GM23248 (cell line): ENCODE data around the gene FXYD5. TPM values are rescaled to one million over a fixed set of nuclear protein-coding genes. Genes with fewer than 3 reads are reported as not detected.
A peak's percentile ranks its signal among the peaks of the same experiment; 100 is the strongest.

Source experiments
- DNase-seq: peaks from one replicate; pipeline ENCODE4 v3.0.0-alpha.2; 2015
- H2AFZ ChIP-seq: fragments of 200-600 bp; sonication (generic); 2 replicates; pipeline ENCODE4 v1.6.1; 2016; ENCODE audit warnings: antibody characterized with exemption
- H3F3A ChIP-seq: fragments of 200-600 bp; sonication (generic); 2 replicates; pipeline ENCODE4 v1.6.1; 2016; ENCODE audit warnings: mild to moderate bottlenecking, antibody characterized with exemption, mixed run types; ENCODE audit not compliant: insufficient read depth
- H3K27ac ChIP-seq: fragments of 200-600 bp; sonication (generic); 2 replicates; pipeline ENCODE4 v1.5.1; 2016; ENCODE audit warnings: mild to moderate bottlenecking
- H3K27me3 ChIP-seq: fragments of 200-600 bp; sonication (generic); replicated peaks from 2 replicates; pipeline ENCODE4 v1.6.1; 2016; ENCODE audit warnings: mild to moderate bottlenecking; ENCODE audit not compliant: insufficient read depth
- H3K36me3 ChIP-seq: fragments of 200-600 bp; sonication (generic); 2 replicates; pipeline ENCODE4 v1.6.1; 2016; ENCODE audit warnings: low read depth, mild to moderate bottlenecking
- H3K4me1 ChIP-seq: fragments of 200-600 bp; sonication (generic); 2 replicates; pipeline ENCODE4 v1.6.1; 2016; ENCODE audit warnings: mild to moderate bottlenecking; ENCODE audit not compliant: insufficient read depth
- H3K4me2 ChIP-seq: fragments of 200-600 bp; sonication (generic); one replicate; pipeline ENCODE4 v1.6.1; 2016; ENCODE audit warnings: mild to moderate bottlenecking; ENCODE audit not compliant: unreplicated experiment
- H3K4me3 ChIP-seq: fragments of 200-600 bp; sonication (generic); 2 replicates; pipeline ENCODE4 v1.5.1; 2016; ENCODE audit warnings: mild to moderate bottlenecking
- H3K79me2 ChIP-seq: fragments of 200-600 bp; sonication (generic); 2 replicates; pipeline ENCODE4 v1.6.1; 2016; ENCODE audit warnings: mild to moderate bottlenecking; ENCODE audit not compliant: insufficient read depth
- H3K9ac ChIP-seq: fragments of 200-600 bp; sonication (generic); 2 replicates; pipeline ENCODE4 v1.6.1; 2016; ENCODE audit warnings: mild to moderate bottlenecking
- H3K9me2 ChIP-seq: fragments of 200-600 bp; sonication (generic); 2 replicates; pipeline ENCODE4 v1.6.1; 2016; ENCODE audit warnings: mixed run types, mild to moderate bottlenecking, moderate library complexity; ENCODE audit not compliant: insufficient read depth
- H3K9me3 ChIP-seq: fragments of 200-600 bp; sonication (generic); one replicate; pipeline ENCODE4 v1.6.1; 2017; ENCODE audit warnings: low read depth
- H4K20me1 ChIP-seq: fragments of 200-600 bp; sonication (generic); 2 replicates; pipeline ENCODE4 v1.6.0; 2016; ENCODE audit not compliant: insufficient read depth
- EZH2 ChIP-seq: fragments of 200-600 bp; sonication (generic); IDR thresholded peaks from 2 replicates; pipeline ENCODE4 v1.6.1; 2018; ENCODE audit warnings: antibody characterized with exemption, mild to moderate bottlenecking; ENCODE audit not compliant: insufficient read depth, poor library complexity, severe bottlenecking
- EZH2phosphoT487 ChIP-seq: fragments of 200-600 bp; sonication (generic); IDR thresholded peaks from 2 replicates; pipeline ENCODE4 v1.6.1; 2018; ENCODE audit warnings: antibody characterized with exemption, moderate library complexity, mild to moderate bottlenecking, low read depth; ENCODE audit not compliant: insufficient read depth
- whole genome bisulfite sequencing, 2 experiments: methylation state at CpG; one replicate each; pipeline ENCODE4 v1.1.6; 2015 to 2017; ENCODE audit warnings: low lambda C conversion rate in 2 of 2, low coverage in 1 of 2; ENCODE audit errors: missing lambda C conversion rate in 2 of 2; 5-methylcytosine and 5-hydroxymethylcytosine counted together
- in situ Hi-C: fragments of 300-500 bp; cut with MboI; formaldehyde crosslinking; loops from 2 replicates; pipeline ENCODE4 v1.15.0; 2020
- polyA plus RNA-seq: library from polyadenylated mRNA; unstranded; fragments of >200 nt; fragmentation: Nextera tagmentation; extraction: Ambion mirVana; gene quantifications from 2 replicates; pipeline ENCODE4 v1.2.1, GENCODE V29; 2016
- total RNA-seq: library from RNA; depleted of rRNA; stranded (reverse); fragments of >200 nt; shearing (Covaris generic); gene quantifications from 2 replicates; pipeline ENCODE4 v1.2.3, GENCODE V29; 2014

FXYD5 gene
- total and polyA plus RNA-seq, 2 experiments from 2014 or later, result 233 to 496 TPM

DNA sequence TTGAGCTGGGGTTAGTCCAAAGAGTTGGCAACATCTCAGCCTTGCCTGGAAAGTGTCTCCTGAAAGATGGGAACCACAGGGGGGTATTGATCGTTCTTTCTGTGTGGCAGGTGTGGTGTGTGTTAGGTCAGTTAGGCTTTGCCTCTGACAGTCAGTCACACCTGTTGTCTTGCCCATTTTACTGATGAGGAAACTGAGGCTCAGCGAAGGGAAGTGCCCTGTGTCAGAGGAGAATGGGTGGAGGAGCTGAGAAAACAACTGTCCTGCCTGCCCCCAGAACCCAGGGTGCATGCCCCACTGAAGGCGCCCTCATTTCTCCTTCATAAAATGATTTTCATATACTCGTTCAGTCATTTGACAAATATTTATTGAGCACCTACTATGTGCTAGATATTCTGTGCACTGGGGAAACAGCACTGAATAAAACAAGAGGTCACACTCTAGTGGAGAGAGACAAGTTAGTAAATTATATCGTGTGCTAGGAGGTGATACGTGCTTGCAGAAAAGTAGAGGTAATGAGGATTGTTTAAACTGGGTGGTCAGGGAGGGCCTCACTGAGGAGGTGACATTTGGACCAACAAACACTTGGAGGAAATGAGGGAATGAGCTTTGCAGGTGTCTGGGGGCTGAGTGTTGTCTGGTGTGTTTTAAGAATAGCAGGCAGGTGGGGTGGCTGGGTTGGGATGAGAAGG is 1.6 kb downstream of the FXYD5 start:
- in situ Hi-C loops, result no loop called here
- Histone ChIP-seq H3K4me3 (peak overlapping the region; percentile 100), H3K4me1 (peaks cover 7% of the 10 kb centered on the region), H3K27me3 (no peaks in the 10 kb centered on the region), H3F3A (no peaks in the 10 kb centered on the region), H3K9me2 (no peaks in the 10 kb centered on the region), H3K9me3 (no peaks in the 10 kb centered on the region), H2AFZ (no peak overlapping the region), H4K20me1 (0 out of 2 replicates have a peak, but pooled peaks cover 5% of the 10 kb centered on the region), H3K4me2 (peak overlapping the region; percentile 87), H3K36me3 (peaks cover 35% of the 10 kb centered on the region), H3K27ac (no peak overlapping the region), H3K9ac (peak overlapping the region; percentile 100), H3K79me2 (peaks cover 48% of the 10 kb centered on the region)
- DNase-seq, result no peak
- TF ChIP-seq EZH2 (no peak), EZH2phosphoT487 (no peak)
- 84 to 87% methylated on average over 6 of the region's 6 CpGs for WGBS, 2 experiments

GRCh38 chr19:35156673-35157014 is 2.1 kb downstream of the FXYD5 start:
- TF ChIP-seq EZH2 (no peak), EZH2phosphoT487 (no peak)
- DNase-seq, result no peak
- 97 to 99% methylated on average over 7 of the region's 7 CpGs for WGBS, 2 experiments

DNA sequence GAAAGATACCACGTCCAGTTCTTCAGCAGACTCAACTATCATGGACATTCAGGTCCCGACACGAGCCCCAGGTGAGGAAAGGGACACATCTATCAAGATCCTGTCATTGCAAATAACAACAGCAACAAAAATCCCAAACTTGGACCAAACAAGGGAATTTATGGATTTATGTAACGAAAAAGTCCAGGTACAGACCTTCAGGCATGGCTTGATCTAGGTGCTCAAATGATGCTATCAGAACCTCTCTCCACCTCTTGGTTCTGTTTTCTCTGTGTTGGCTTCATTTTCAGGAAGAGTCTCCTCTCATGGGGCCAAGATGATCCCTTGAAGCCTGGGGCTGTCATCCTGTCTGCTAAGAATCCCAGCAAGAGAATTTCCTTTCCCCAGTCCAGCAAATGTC is 2.9 kb downstream of the FXYD5 start:
- TF ChIP-seq EZH2phosphoT487, result no peak
- no peak for TF ChIP-seq EZH2
- in situ Hi-C loops, result no loop called here
- H3K4me3 ChIP-seq, result no peak overlapping the region

More at GRCh38 chr19:35156673-35157014, 2.1 kb downstream of the FXYD5 start:
- Histone ChIP-seq H3K36me3 (peaks cover 40% of the 10 kb centered on the region), H2AFZ (no peak overlapping the region), H3K27ac (no peak overlapping the region), H4K20me1 (0 out of 2 replicates have a peak, but pooled peaks cover 5% of the 10 kb centered on the region), H3K27me3 (no peaks in the 10 kb centered on the region), H3K9me2 (no peaks in the 10 kb centered on the region), H3K4me1 (peaks cover 7% of the 10 kb centered on the region), H3K4me2 (peak overlapping the region; percentile 87), H3K9ac (no peak overlapping the region), H3K9me3 (no peaks in the 10 kb centered on the region), H3F3A (no peaks in the 10 kb centered on the region), H3K4me3 (peak overlapping the region; percentile 100; the same call in 1 of the 2 replicates), H3K79me2 (peaks cover 48% of the 10 kb centered on the region)
- in situ Hi-C loops, result no loop called here

GRCh38 chr19:35159606-35160005 is 5.1 kb downstream of the FXYD5 start:
- WGBS, 2 experiments, result 88 to 89% methylated on average over 8 of the region's 8 CpGs
- no peak for DNase-seq
- Histone ChIP-seq H3K4me1 (peaks cover 7% of the 10 kb centered on the region), H3K9me2 (no peaks in the 10 kb centered on the region), H3K36me3 (peaks cover 60% of the 10 kb centered on the region), H3K4me3 (no peak overlapping the region), H3K27ac (no peak overlapping the region), H3K9me3 (no peaks in the 10 kb centered on the region), H2AFZ (no peak overlapping the region), H3F3A (no peaks in the 10 kb centered on the region), H3K79me2 (peaks cover 54% of the 10 kb centered on the region), H4K20me1 (0 out of 2 replicates have a peak, but pooled peaks cover 5% of the 10 kb centered on the region), H3K27me3 (no peaks in the 10 kb centered on the region), H3K4me2 (no peak overlapping the region), H3K9ac (no peak overlapping the region)
- in situ Hi-C loops, result no loop called here
- TF ChIP-seq EZH2phosphoT487, result no peak
- no peak for TF ChIP-seq EZH2

More for the DNA sequence above, 2.9 kb downstream of the FXYD5 start:
- H4K20me1 ChIP-seq, result 0 out of 2 replicates have a peak, but pooled peaks cover 5% of the 10 kb centered on the region
- H3K27me3 ChIP-seq, result no peaks in the 10 kb centered on the region
- no peak overlapping the region for H2AFZ ChIP-seq
- H3F3A ChIP-seq, result no peaks in the 10 kb centered on the region
- no peak for DNase-seq
- H3K4me1 ChIP-seq, result peaks cover 7% of the 10 kb centered on the region
- H3K9ac ChIP-seq, result no peak overlapping the region
- peaks cover 47% of the 10 kb centered on the region for H3K36me3 ChIP-seq
- H3K79me2 ChIP-seq, result peaks cover 53% of the 10 kb centered on the region
- no peaks in the 10 kb centered on the region for H3K9me3 ChIP-seq
- 97 to 99% methylated on average over 4 of the region's 4 CpGs for WGBS, 2 experiments
- H3K4me2 ChIP-seq, result no peak overlapping the region
- no peaks in the 10 kb centered on the region for H3K9me2 ChIP-seq
- no peak overlapping the region for H3K27ac ChIP-seq
